Gastrocnemius medialis (tissue), 4 donors: ENCODE data around the gene HNRNPF. TPM values are rescaled to one million over a fixed set of nuclear protein-coding genes. Genes with fewer than 3 reads are reported as not detected.

ENCODE experiments used
- ATAC-seq, 2 donors: fragments of 150-250 bp; one replicate each; pipeline ENCODE4 v1.9.1; 2016
- DNase-seq, 2 donors: peaks; one replicate each; pipeline ENCODE4 v3.0.0-alpha.2; 2019
- H3K27ac ChIP-seq, 4 donors: fragments of 200-600 bp; sonication (generic); 1 replicate in 1 of 4; 2 replicates in 3 of 4; pipeline ENCODE4 v1.5.1; 2016 to 2018; ENCODE audit warnings: mild to moderate bottlenecking in 2 of 4, moderate library complexity in 1 of 4
- H3K27me3 ChIP-seq, 3 donors: fragments of 200-600 bp; sonication (generic) in 2 of 3; 1 replicate in 1 of 3; 2 replicates in 2 of 3; pipeline versions ENCODE4 v1.5.1 to v1.6.0; 2016 to 2019; ENCODE audit warnings: mild to moderate bottlenecking in 1 of 3, moderate library complexity in 1 of 3
- H3K36me3 ChIP-seq, 2 donors: fragments of 200-600 bp; sonication (generic) in 1 of 2; one replicate each; pipeline ENCODE4 v1.5.1; 2017 to 2018
- H3K4me1 ChIP-seq, 2 donors: fragments of 200-600 bp; sonication (generic) in 1 of 2; one replicate each; pipeline ENCODE4 v1.5.1; 2016 to 2017; ENCODE audit warnings: mild to moderate bottlenecking in 2 of 2
- H3K4me3 ChIP-seq, 4 donors: fragments of 200-600 bp; sonication (generic) in 3 of 4; 1 replicate in 1 of 4; 2 replicates in 3 of 4; pipeline ENCODE4 v1.5.1; 2016 to 2019; ENCODE audit warnings: mild to moderate bottlenecking in 2 of 4
- H3K9me3 ChIP-seq, 3 donors: fragments of 200-600 bp; sonication (generic) in 2 of 3; 1 replicate in 1 of 3; 2 replicates in 2 of 3; pipeline ENCODE4 v1.5.1; 2016 to 2019
- CTCF ChIP-seq, 5 experiments: fragments of 450-650 bp in 3 of 5; fragments of 200-600 bp in 2 of 5; sonication (generic) in 2 of 5; IDR thresholded peaks in 4 of 5; conservative IDR thresholded peaks in 1 of 5; 1 replicate in 4 of 5; 2 replicates in 1 of 5; pipeline ENCODE4 v1.5.1; 2016 to 2019; ENCODE audit warnings: antibody characterized with exemption in 5 of 5, mild to moderate bottlenecking in 3 of 5, moderate library complexity in 3 of 5
- POLR2A ChIP-seq, 2 donors: fragments of 450-650 bp; IDR thresholded peaks; one replicate each; pipeline ENCODE4 v1.6.1; 2017; ENCODE audit warnings: antibody characterized with exemption in 2 of 2, mild to moderate bottlenecking in 2 of 2, moderate library complexity in 2 of 2
- in situ Hi-C, 4 donors: fragments of 200-750 bp; cut with MboI; loops; one replicate each; pipeline versions ENCODE4 v1.15.0 to v1.8.0; 2017; ENCODE audit warnings: low sequenced_read_pairs in 4 of 4
- intact Hi-C: fragments of 100-400 bp; cut with DNase I; formaldehyde crosslinking; loops from one replicate; pipeline ENCODE4 v1.15.1; 2023; ENCODE audit warnings: low total_unique reads
- total RNA-seq, 4 donors: library from RNA; depleted of rRNA; stranded (reverse); fragments of >200 nt; gene quantifications; one replicate each; pipeline versions ENCODE4 v1.1.0 to v1.2.3, GENCODE V29; 2016

HNRNPF gene
- total RNA-seq, 4 donors from 2014 or later = 69.2 to 111 (median 90.6) TPM

- H3K4me1 ChIP-seq = no peaks in the 10 kb centered on the region
- no peaks in the 10 kb centered on the region for H3K36me3 ChIP-seq
- H3K27ac ChIP-seq = no peak overlapping the region
- H3K4me3 ChIP-seq = no peak overlapping the region
- in situ Hi-C loops = no loop called here
- no peak for TF ChIP-seq POLR2A (IDR thresholded peaks at IDR 0.05)
- TF ChIP-seq CTCF (IDR thresholded peaks at IDR 0.05 in 4 of 5, conservative IDR thresholded peaks at IDR 0.05 in 1 of 5) = no peak
- no peaks in the 10 kb centered on the region for H3K9me3 ChIP-seq
- peaks cover 0 to 8% (median 0%) of the 10 kb centered on the region in 3 donors for H3K27me3 ChIP-seq
- intact Hi-C loops = no loop called here
- DNase-seq = no peak
- ATAC-seq = no peak
Observed at GRCh38 chr10:43336061-43336460, 72.9 kb downstream of the HNRNPF start.

Other genes starting within 250 kb of the HNRNPF start
- gene RASGEF1A, start 142.1 kb downstream of the HNRNPF start, total RNA-seq = under 1 TPM; 0.31 to 0.80 (median 0.73) TPM
- not detected for gene FXYD4, start 37.5 kb downstream of the HNRNPF start, total RNA-seq
- 1 to 10 TPM in 3 of 4 donors, under 1 TPM in 1; 0.80 to 2.4 (median 1.7) TPM for gene ZNF487, start 27.9 kb upstream of the HNRNPF start, total RNA-seq
- 1 to 10 TPM; 2.0 to 4.3 (median 3.2) TPM for gene ZNF239, start 165.4 kb upstream of the HNRNPF start, total RNA-seq
- 1 to 10 TPM; 2.6 to 3.7 (median 2.9) TPM for gene ZNF485, start 197.3 kb upstream of the HNRNPF start, total RNA-seq
- 10 to 100 TPM; 38.1 to 65.5 (median 61.5) TPM for gene ZNF32, start 239.7 kb upstream of the HNRNPF start, total RNA-seq